Kidney glomerular epithelial cell (primary cell): Measurements from ENCODE around the gene CFAP20DC.
"Not testable (repeated sequence)": the region's sequence is repeated elsewhere in the genome, so short reads cannot be mapped to it uniquely, and the experiment has no call there.

Experiments used
- DNase-seq: peaks from one replicate; lab custom pipeline; 2025; lab: John Stamatoyannopoulos, UW

Gene CFAP20DC

DNA sequence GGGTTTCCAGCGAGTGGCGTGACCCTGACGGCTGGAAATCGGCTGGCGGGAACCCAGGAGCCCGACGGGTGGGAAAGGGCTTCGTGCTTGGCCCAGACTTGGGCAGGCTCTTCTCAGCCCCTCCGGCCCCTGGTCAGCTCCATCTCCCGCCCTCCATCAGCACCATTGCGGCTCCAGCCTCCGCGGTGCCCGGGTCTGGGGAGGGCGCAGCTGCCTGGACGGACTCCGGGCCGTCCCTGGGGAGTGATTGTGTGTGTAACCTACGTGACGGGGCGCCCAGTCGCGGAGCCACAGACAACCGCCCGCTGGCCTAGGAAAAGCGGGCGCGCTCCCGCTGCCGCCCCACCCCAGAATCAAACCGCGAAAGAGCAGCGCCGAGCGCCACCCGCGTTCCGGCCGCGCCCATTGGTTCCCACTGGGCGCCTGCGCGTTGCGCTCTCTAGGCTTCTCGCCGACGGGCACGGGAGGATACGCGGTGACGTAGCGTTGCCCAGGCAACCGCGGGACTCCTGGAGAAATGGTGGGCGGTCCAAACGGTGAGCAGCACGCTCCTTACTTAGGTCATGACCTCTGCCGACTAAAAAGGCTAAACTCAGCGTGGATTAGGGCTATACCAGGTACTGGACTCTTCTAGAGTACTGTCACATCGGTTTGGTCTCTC, at the start of gene CFAP20DC:
TSS of gene CFAP20DC (minus strand) at position 355 of the 661 bp plus-strand sequence. CDS start 394 bp downstream, outside the sequence.
- DNase-seq: peak; percentile 85

DNA sequence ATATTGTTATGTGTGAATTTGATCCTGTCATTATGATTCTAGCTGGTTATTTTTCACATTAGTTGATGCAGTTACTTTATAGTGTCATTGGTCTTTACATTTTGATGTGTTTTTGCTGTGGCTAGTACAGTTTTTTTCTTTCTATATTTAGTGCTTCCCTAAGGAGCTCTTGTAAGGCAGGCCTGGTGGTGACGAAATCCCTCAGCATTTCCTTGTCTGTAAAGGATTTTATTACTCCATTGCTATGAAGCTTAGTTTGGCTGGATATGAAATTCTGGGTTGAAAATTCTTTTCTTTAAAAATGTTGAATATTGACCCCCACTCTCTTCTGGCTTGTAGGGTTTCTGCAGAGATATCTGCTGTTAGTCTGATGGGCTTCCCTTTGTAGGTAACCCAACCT, 48.7 kb upstream of the CFAP20DC start:
- DNase-seq: not testable (repeated sequence)

DNA sequence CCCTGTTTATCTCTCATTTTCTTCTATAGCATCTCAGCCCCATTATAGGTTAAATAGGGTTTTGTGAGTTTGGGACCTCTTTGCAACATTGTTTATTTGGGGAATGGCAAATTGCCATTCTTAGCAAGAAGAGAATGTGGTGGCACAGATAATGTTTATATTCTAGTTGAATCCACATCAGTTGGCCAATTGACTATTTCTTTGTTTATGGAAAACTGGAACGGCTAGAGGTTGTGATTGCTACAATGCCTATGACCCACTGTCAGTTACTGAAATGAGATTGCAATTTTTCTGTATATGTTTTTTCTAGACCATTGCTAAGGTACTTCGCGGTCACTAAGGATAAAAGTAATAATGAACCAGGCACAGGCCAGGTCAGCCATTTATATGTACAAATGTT, 44.6 kb upstream of the CFAP20DC start:
- no peak for DNase-seq

DNA sequence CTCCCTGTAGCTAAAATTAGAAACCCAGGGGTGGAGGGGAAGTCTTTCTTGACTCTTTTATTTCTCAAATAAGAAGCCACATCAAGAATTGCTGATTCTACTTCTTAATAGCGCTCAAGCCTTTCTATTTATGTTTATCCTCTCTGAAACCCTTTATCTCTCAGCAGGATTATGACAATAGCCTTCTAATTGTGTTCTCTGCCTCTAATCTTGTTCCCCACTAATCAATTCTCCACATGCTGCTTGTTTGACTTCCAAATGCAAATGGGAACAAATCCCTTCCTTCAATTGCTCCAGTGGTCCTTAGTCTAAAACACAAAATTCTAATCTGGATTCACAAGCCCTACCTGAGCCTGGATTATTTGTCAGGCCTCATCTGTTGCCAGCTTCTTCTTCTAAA, 43.7 kb upstream of the CFAP20DC start:
- DNase-seq: no peak

DNA sequence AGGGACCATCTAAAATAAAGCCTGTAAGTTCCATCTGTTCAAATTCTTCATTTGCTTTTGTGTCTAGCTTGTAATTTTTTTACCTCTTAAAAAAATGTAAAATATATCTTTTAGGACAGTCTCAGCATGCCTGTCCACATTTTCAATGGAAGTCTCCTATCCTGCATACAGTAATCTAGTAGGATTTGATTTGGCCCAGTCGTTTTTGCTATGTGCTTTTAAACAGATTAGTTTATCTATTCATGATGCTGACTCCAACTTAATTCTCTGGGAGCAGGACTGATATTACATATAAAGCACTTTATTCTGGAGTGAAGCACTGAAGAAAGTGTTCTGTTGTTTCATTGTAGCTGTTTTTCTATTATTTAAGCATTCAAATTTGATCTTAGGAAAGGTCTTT, 38.9 kb upstream of the CFAP20DC start:
- no peak for DNase-seq

DNA sequence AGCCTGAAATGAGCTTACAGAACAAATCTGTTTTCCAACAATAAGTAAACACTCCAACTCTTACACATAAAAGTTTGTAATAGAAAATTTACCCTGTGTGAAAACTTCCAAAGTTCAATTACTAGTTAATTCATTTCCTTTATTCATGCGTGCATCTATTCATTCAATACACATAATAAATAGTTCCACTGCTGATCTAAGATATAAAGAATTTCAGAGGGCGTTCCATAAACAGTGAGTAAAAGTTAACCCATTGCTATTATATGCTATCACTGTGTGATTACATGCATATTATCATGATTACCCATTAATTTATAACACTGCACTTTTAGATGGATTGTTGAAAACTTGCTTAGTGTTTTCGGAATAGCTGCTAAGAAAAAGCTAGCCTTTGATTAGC, 36.2 kb upstream of the CFAP20DC start:
- no peak for DNase-seq

DNA sequence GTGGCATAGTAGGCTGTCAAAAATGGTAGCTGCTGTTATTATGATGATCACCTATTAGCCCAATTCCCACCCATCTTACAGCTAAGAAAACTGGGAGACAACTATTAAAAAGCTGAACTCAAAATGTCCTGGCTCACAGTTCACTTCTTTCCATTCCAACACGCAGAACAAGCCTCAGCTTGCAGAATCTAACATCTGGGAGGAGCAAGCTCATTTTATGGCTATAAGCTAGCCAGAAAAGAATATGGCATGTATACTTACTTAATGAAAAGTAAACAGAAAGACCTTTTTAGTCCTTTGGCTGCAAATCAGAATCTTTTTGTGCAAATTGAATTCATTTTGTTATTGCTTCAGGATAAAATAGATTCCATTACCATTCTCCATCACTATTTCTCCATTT, 34.8 kb upstream of the CFAP20DC start:
- DNase-seq: no peak

DNA sequence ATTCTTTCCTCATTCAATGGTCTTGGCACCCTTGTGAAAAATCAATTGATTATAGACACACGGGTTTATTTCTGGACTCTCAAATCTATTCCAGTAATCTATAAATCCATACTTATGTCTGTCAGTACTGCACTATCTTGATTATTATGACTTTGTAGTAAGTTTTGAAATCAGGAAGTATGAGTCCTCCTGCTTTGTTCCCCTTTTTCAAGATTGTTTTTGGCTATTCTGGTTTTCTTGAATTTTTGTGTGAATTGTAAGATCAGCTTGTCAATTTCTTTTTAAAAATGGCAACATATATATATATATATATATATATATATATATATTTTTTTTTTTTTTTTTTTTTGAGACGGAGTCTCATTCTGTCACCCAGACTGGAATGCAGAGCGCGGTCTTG, 32.3 kb upstream of the CFAP20DC start:
- no peak for DNase-seq

DNA sequence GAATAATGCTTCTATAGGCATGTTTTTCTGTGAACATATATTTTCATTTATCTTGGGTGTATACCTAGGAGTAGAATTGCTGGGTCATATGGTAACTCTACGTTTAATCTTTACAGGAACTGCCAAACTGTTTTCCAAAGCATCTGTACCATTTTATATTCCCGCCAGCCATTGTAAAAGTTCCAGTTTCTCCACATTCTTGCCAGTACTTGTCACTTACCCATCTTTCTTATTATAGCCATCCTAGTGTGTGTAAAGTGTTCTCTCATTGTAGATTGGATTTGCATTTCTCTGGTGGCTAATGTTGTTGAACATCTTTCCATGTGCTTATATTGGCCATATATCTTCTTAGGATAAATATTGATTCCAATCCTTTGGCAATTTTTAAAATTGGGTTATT, 31.2 kb upstream of the CFAP20DC start:
- no peak for DNase-seq

DNA sequence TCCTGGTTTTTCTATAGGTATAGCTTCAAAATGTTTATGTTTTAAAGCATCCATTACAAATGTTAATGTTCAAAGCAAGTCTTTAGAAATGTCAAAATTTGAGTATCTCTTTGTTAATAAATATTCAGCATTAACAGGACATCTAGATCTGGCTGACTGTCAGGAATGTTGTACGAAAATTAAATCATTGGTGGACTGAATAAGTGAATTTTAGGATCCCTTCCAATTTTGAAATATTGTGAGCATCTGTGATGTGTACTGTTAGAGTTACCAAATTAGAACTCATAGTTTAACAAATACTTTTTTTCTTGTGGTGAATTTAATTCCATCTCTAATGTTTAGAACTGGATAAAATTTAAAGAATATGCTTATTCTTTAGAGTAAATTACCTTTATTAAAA, 30.1 kb upstream of the CFAP20DC start:
- DNase-seq: no peak

DNA sequence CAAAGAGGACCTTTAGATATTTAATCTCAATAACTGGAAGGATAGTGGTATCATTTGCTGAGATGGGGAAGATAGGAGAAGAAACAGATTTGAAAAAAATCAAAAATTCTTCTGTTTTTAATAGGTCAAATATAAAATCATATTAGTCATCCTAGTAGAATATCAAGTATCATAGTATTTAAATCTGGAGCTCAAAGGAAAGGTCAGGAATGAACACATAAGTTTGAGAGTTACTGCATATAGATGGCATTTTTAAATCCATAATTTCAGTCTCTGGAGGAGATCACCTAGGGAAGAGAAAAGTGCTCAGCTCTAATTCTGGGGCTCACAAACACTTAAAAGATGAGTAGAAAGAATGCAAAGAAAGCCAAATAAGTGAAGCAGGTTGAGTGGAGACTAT, 24.9 kb upstream of the CFAP20DC start:
- DNase-seq: no peak

DNA sequence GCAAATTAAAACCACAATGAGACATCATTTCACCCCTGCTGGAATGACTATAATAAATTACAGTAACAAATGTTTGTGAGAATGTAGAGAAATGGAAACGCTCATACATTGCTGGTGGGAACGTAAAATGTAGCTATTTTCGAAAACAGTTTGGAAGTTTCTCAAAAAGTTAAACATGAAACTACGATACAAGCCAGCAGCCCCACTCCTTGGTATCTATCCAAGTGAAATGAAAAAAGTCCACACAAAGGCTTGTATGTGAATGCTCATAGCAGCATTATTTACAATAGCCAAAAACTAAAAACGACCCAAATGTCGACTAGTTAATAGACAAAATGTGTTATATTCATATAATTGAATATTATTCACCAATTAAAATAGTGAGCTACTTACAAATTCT, 22.9 kb upstream of the CFAP20DC start:
- no peak for DNase-seq

DNA sequence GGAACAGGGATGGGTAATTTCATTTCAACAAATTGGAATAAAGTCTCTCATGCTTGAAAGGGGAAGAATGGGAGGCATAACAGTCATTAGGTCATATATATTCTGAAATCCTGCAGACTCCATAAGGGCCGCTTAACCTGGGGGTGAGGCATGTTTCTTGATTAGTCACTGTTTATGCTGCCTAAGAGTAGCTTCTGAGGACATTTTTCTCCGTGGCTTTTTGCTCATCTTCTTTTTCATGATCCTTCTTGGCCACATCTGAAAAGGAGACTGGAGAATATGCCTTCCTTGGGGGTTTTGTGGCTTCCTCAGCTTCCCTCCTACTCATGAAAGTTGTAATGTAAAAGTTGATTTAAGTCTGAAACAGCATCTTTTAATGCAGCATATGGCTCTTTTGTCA, 20.0 kb upstream of the CFAP20DC start:
- DNase-seq: no peak

DNA sequence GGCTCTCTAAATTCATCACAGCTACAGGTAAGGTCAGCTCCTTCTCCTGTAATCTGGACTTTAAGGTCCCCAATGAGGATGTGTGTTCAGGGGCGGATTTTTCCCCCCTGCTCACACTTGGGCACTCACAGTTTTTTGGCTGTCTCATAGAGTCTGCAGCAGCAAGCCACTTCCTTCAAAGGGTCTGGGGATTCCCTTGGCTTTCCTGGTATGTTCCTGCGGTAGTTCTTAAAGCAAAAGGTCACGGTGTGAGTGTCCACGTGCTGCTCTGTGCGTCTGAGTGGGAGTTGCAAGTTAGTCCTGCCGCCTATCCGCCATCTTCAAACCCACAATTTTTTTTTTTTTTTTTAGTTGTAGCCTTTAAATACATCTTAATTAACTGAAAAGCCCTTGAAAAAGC, 15.4 kb upstream of the CFAP20DC start:
- no peak for DNase-seq

DNA sequence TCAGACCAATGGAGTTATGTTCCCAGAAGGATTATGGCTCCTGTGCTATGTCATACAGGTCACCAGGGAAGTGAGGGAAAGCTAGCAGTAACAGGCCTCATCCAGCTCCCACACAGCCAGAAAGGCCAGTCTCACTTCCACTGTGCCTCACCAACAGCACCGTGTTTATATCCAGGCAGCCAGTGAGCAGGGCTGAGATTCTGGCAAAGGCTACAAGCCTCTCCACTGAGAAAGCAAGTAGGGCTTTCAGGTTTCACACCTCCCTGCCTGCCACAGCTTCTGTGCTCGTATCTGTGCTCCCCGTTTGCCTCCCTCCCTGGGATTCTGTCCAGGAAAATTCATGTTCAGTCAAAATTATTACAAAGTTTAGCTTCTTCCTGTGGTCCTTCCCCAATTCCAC, 14.9 kb upstream of the CFAP20DC start:
- DNase-seq: no peak

DNA sequence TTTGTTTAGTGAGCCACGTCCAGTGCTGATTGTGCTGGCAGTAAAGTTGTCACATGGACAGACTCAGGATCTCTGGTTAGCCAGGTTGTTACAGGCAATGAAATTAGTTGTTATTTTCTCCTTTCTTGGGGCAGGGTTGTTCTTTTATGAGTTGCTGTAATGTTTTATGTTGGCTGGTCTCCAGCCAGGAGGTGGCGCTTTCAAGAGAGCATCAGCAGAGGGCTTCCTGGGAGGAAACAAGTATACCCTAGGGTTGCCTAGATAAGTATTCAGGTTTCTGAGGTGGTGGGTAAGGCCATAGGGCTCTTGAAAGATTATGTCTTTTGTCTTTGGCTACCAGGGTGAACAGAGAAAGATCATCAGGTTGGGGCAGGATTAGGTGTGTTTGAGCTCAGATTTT, 14.5 kb upstream of the CFAP20DC start:
- DNase-seq: no peak

DNA sequence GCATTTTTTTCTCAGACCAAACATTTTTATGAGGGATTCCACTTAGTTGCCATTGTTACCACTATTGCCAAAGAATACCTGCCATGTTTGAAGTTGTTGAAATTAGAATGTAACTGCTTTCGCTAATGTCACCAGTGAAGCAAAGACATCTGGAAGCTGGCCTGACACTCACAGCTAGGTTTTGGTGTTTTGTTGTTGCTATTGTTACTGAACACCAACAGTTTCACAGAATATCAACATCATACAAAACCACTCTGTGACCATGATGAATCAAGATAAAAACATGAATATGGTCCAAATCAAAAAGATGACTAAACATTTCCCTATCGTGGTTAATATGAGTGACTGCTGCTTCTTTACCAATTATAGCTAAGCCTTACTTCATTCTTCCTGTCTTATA, 6.9 kb upstream of the CFAP20DC start:
- DNase-seq: no peak

DNA sequence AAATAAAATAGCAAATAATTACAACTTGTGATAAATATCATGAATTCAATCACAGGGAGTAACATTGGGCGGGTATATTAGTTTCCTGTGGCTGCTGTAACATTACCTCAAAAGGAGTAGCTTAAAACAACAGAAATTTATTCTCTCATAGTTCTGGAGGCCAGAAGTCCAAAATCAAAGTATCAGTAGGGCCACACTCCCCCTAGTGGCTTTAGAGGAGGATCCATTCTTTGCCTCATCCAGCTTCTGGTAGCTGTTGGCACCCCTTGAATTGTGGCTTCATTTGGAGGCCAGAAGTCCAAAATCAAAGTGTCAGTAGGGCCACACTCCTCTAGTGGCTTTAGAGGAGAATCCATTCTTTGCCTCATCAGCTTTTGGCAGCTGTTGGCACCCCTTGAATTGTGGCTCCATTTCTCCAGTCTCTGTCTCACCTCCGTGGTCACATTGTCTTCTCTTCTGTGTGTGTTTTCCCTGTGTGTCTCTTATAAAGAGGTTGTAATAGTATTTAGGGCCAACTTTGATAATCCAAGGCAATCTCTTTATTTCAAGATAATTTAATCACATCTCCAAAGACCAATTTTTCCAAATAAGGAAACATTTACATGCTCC, 3.1 kb upstream of the CFAP20DC start:
- peak; percentile 60 for DNase-seq

DNA sequence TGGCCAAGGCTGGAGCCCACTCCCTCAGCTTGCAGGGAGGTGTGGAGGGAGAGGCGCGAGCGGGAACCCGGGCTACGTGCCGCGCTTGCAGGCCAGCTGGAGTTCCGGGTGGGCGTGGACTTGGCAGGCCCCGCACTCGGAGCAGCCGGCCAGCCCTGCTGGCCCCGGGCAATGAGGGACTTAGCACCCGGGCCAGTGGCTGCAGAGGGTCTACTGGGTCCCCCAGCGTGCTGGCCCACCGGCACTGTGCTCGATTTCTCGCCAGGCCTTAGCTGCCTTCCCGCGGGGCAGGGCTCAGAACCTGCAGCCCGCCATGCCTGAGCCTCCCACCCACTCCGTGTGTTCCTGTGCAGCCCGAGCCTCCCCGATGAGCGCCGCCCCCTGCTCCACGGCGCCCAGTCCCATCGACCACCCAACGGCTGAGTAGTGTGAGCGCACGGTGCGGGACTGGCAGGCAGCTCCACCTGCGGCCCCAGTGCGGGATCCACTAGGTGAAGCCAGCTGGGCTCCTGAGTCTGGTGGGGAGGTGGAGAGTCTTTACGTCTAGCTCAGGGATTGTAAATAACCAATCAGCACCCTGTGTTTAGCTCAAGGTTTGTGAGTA, 1.1 kb upstream of the CFAP20DC start:
- DNase-seq: not testable (repeated sequence)

DNA sequence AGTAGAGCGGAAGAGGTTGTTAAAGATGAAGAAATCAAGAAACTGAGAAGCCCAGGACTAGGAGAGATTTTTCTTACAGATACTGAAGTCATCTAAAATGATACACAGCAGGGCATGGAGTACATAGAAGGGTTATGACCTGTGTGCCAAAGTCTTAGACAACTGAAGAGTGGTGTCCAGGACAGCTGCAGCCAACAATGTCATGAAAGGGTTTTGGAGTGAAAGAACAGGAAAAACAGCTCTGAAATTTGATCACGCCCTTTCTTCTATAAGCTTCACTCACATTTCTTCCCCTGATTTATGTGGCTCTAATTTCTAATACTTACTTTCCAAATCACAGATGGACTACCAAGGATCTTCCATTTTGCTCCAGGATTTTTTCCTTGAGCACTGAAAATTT, 3.0 kb downstream of the CFAP20DC start:
- no peak for DNase-seq

DNA sequence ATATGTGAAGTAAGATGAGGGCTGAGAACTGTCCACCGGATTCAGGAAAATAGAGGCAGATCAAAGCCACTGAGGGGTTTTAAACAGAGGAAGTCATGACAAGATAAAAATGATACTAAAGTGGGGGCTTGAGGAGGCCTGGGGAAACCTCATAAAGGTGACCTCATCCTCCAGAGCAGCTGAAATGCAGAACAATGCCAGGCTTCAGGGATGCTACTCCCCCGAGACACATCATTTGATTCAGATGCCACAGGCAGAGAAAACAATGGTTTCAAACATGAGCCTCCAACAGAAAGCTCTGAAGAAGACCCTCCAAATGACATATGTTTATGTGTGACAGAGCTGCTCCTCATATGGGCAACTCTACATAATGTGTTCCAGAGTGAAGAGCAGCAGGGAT, 6.4 kb downstream of the CFAP20DC start:
- DNase-seq: no peak

DNA sequence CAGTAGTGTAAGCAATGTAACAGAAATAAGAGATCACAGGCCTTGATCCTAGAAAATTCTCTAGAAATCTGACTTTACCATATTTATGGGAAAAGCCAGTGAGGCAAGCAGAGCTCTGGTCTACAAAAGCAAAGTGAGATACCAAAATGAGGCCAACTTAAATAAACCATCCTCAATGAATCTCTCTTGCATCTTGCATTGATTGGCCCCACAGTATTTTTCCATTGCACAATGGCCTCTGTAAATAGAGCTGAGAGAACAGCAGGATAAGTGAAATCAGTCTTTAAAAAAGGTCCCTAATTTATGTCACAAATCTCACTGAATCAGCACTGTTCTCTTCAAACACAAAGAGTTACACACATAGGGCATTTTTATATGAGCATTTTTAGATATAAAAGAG, 8.9 kb downstream of the CFAP20DC start:
- no peak for DNase-seq

DNA sequence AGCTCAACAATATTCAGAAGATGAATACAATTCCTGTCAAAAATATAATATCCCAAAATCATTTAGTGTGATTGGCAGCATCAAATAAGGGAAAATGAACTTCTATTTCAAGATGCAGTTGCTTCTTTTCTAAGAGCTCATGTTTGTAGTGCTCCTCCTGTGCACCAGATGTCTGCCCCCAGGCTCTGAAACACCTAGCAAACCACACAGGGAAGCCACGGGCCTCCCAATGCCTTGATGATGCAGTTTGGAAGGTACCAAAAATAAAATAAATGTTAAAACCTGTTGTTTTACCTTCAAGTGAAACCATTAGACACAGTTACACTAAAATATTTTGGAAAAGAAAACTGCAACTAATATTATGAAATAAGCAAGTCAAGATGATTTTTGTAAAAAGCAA, 22.2 kb downstream of the CFAP20DC start:
- DNase-seq: no peak

DNA sequence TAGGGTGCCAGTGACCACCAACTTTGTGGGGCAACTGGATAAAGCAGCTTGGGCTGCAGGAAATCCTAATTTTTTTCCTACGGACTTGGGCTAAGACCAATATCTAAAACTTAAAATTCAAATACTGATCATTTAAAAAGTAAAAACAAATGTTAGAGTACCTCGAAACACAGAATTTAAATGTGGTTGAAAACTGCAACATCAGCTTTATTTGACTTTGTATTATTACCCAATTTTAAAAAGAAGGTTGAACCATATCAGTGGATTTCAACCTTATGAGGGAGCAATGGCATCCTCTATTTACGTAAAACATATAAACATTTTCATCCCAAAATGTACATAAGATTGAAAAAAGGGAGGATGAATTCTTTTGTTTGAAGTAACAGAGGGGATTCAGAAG, 26.2 kb downstream of the CFAP20DC start:
- DNase-seq: no peak
